Calu3 (cell line): Measurements from ENCODE around the gene OR6A2. TPM values are rescaled to one million over a fixed set of nuclear protein-coding genes. Genes with fewer than 3 reads are reported as not detected.

Experiments used
- BruUV-seq: library from RNA; stranded (reverse); fragments of 400-500 nt; replicated peaks from 2 replicates; lab custom pipeline; 2021; lab: Mats Ljungman, UMichigan
- CTCF ChIA-PET: fragments of 300-600 bp; sonication (Branson Sonifier 250); formaldehyde crosslinking; loops from one replicate; lab custom pipeline; 2022; ENCODE audit warnings: antibody characterized with exemption; lab: Charles Lee
- DNase-seq: peaks from one replicate; pipeline ENCODE4 v3.0.0; 2022
- H3K27ac Mint-ChIP-seq: one replicate; pipeline ENCODE4 v1.8.0; 2022; ENCODE audit warnings: mixed read lengths; ENCODE audit not compliant: unreplicated experiment
- H3K27me3 Mint-ChIP-seq: one replicate; pipeline ENCODE4 v1.8.0; 2022; ENCODE audit warnings: mixed read lengths; ENCODE audit not compliant: unreplicated experiment
- H3K36me3 Mint-ChIP-seq: one replicate; pipeline ENCODE4 v1.8.0; 2022; ENCODE audit warnings: mild to moderate bottlenecking, moderate library complexity, mixed read lengths; ENCODE audit not compliant: insufficient read depth, unreplicated experiment
- H3K4me1 Mint-ChIP-seq: one replicate; pipeline ENCODE4 v1.8.0; 2022; ENCODE audit warnings: mild to moderate bottlenecking, low read depth, mixed read lengths; ENCODE audit not compliant: unreplicated experiment
- H3K4me3 Mint-ChIP-seq: one replicate; pipeline ENCODE4 v1.8.0; 2022; ENCODE audit warnings: mild to moderate bottlenecking, low read depth, moderate library complexity, mixed read lengths; ENCODE audit not compliant: unreplicated experiment
- H3K9me3 Mint-ChIP-seq: one replicate; pipeline ENCODE4 v1.8.0; 2022; ENCODE audit warnings: low read depth, mixed read lengths; ENCODE audit not compliant: unreplicated experiment
- intact Hi-C: fragments of 100-400 bp; cut with micrococcal nuclease; formaldehyde crosslinking; loops from one replicate; pipeline ENCODE4 v1.10.0; 2022; ENCODE audit not compliant: unreplicated experiment
- total RNA-seq: library from RNA; stranded (reverse); gene quantifications from 2 replicates; pipeline ENCODE4 v1.2.3, GENCODE V29; 2022
- TF ChIP-seq, protein P1 (sequence below): fragments of 200-600 bp; IDR thresholded peaks from one replicate; pipeline ENCODE4 v1.8.0; 2022; ENCODE audit warnings: antibody characterized with exemption; ENCODE audit not compliant: unreplicated experiment

Gene OR6A2
- total RNA-seq, 1 experiment from 2014 or later = 0.09 TPM

DNA sequence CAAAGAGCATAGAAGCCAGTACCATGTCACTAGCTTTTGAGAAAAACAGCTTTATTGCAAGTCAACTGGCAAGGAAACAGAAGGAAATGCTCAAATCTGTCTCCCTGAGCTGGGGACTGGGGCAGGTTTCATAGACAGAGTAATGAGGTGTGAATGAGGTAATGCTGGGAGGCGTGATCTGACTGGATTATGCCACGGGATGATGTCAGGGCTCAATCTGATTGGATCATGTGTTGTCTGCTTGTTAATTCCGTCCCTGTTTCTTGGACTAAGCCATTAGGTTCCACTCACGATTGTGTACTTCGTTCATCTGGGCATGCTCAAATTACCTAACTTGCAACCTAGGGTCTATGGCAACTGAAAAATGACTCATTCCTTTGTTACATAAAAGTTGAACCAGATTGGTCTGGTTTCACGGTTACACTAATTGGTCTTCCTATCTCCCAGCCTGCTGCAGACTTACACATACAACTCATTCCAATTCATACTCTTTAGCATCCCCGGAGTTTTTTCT is 25.8 kb upstream of the OR6A2 start:
- BruUV-seq = no TSS peak
- H3K36me3 Mint-ChIP-seq = no peaks in the 10 kb centered on the region
- intact Hi-C loops = no loop called here
- TF ChIP-seq, protein P1, sequence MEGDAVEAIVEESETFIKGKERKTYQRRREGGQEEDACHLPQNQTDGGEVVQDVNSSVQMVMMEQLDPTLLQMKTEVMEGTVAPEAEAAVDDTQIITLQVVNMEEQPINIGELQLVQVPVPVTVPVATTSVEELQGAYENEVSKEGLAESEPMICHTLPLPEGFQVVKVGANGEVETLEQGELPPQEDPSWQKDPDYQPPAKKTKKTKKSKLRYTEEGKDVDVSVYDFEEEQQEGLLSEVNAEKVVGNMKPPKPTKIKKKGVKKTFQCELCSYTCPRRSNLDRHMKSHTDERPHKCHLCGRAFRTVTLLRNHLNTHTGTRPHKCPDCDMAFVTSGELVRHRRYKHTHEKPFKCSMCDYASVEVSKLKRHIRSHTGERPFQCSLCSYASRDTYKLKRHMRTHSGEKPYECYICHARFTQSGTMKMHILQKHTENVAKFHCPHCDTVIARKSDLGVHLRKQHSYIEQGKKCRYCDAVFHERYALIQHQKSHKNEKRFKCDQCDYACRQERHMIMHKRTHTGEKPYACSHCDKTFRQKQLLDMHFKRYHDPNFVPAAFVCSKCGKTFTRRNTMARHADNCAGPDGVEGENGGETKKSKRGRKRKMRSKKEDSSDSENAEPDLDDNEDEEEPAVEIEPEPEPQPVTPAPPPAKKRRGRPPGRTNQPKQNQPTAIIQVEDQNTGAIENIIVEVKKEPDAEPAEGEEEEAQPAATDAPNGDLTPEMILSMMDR = no peak
- H3K9me3 Mint-ChIP-seq = no peaks in the 10 kb centered on the region
- H3K27ac Mint-ChIP-seq = no peak overlapping the region
- no peak overlapping the region for H3K4me3 Mint-ChIP-seq
- no peaks in the 10 kb centered on the region for H3K27me3 Mint-ChIP-seq
- H3K4me1 Mint-ChIP-seq = no peaks in the 10 kb centered on the region
- CTCF ChIA-PET = interaction anchor here (2.2 kb wide), 1 partner anchor 13 kb away, joined by 7 read pairs; no protein-coding TSS in a partner anchor
- no peak for DNase-seq

DNA sequence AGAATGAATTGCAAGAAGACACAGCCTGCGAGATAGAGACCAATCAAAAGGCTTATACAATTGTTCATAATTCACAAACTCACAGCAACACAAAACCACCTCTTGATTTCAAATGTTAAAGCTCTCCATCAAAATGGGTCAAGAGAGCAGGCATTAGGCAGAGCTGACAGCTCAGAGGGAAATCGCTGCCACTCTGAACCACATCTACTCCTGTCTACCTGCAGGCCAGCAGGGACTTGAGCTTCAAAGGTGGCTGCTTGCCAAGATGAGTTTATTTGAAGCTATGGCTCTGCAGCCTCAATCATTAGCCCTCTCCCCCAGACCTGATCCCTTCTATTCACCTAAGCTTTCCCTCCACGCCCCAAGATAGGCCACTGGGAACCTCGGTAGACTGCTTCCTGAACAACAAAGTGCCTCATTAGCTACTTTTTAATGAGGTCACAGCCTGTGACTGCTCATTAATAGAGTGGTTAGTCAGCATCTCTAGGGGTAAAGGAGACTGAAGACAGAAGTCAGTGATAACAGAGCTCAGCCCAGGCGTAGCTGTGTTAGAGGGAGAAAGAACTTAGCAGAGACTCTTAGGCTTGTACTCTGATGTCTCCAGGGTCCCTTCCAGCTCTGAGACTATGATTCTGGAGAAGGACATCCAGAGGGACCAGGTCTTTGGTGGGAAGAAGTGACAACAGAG is 24.8 kb upstream of the OR6A2 start:
- no peak overlapping the region for H3K4me3 Mint-ChIP-seq
- BruUV-seq = no TSS peak
- CTCF ChIA-PET = interaction anchor here (2.2 kb wide), 1 partner anchor 12 kb away, joined by 7 read pairs; no protein-coding TSS in a partner anchor
- no peaks in the 10 kb centered on the region for H3K9me3 Mint-ChIP-seq
- H3K27me3 Mint-ChIP-seq = no peaks in the 10 kb centered on the region
- TF ChIP-seq, protein P1 = no peak
- intact Hi-C loops = no loop called here
- H3K4me1 Mint-ChIP-seq = no peaks in the 10 kb centered on the region
- H3K27ac Mint-ChIP-seq = no peak overlapping the region
- no peak for DNase-seq
- H3K36me3 Mint-ChIP-seq = no peaks in the 10 kb centered on the region

DNA sequence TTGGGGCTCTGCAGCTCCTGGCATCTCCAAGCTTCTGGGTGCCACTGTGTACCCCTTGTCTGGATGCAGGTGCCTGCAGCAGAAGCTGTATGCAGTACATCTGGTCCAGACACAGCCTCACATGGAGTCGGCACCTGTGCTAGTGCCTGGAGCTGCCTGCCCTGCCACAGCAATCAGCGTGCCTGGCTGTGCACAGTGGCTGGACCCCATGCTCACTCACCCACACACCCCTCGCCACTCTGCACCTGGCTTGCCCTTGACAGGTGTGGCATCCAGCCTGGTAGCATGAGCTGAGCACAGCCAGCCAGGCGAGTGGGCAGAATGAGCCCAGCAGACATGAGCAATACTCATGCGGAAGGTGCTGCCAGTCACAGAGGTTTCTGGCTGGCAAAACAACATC is 19.5 kb upstream of the OR6A2 start:
- no peak for DNase-seq
- no peaks in the 10 kb centered on the region for H3K9me3 Mint-ChIP-seq
- H3K36me3 Mint-ChIP-seq = no peaks in the 10 kb centered on the region
- no peak overlapping the region for H3K4me3 Mint-ChIP-seq
- intact Hi-C loops = no loop called here
- H3K27me3 Mint-ChIP-seq = no peaks in the 10 kb centered on the region
- no peaks in the 10 kb centered on the region for H3K4me1 Mint-ChIP-seq
- no TSS peak for BruUV-seq
- TF ChIP-seq, protein P1 = no peak
- CTCF ChIA-PET = no interaction called here
- H3K27ac Mint-ChIP-seq = no peak overlapping the region

DNA sequence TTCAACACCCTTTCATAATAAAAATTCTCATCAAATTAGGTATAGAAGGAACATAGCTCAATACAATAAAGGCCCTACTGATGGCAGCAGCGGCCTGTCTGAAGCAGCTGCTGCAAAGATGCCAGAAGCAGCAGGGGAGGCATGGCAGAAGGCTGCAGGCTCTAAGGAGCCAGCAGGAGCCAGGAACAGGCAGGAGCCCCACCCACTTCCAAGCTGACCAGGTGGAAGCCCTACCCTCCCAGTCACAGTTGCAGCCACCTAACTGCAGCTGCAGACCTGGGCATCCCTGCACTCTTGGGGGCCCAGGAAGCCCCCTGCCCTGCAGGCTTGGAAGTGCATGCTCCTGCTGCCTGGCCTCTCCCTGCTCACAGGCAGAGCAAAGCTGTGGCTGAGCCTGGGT is 18.2 kb upstream of the OR6A2 start:
- Mint-ChIP-seq H3K9me3 (peaks cover 2% of the 10 kb centered on the region), H3K36me3 (no peaks in the 10 kb centered on the region), H3K27ac (no peak overlapping the region), H3K4me3 (no peak overlapping the region), H3K27me3 (no peaks in the 10 kb centered on the region), H3K4me1 (no peaks in the 10 kb centered on the region)
- TF ChIP-seq, protein P1 = no peak
- intact Hi-C loops = no loop called here
- no peak for DNase-seq
- CTCF ChIA-PET = no interaction called here
- no TSS peak for BruUV-seq
